Measurements from ENCODE around the gene C16orf90.
A peak's percentile ranks its signal among the peaks of the same experiment; 100 is the strongest.

The C16orf90 gene

DNA sequence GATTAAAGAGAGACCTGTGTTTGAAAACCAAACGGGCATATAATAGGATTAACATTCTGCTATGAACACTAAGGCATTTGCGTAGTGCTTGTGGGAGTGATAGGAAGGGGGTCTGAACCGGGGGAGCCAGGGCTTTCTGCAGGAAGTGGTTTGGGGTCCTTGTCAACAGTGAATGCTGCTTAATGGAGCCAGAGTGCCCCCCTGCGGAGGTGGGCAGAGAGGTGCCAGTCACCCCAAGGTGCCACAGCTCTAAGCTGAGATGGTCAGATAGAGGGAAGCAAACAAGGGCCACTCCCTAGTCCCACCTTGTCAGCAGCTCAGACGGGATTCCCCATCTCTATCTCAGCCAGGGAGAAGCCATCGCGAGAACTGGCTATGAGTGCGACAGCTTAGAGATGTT is 34.1 kb downstream of the C16orf90 start:
- no peak for DNase-seq

DNA sequence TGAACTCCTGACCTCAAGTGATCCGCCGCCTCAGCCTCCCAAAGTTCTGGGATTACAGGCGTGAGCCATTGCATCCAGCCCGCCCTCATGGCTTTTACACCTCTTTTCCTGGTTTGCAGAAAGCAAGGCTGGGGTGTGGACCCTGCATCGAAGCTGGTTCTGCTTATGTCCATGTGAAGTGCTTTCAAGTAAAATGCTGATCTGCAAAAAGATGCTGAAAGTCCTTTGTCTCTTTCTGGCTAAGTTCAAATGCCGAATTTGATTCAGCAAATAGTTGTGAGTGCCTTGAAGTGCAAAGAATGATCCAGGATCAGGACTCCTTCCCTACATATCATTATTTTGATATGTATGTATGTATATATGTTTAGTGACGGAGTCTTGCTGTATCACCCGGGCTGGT is 34.7 kb downstream of the C16orf90 start:
- DNase-seq = no peak

GRCh38 chr16:3460121-3460520 is 35.2 kb downstream of the C16orf90 start:
- DNase-seq = no peak

DNA sequence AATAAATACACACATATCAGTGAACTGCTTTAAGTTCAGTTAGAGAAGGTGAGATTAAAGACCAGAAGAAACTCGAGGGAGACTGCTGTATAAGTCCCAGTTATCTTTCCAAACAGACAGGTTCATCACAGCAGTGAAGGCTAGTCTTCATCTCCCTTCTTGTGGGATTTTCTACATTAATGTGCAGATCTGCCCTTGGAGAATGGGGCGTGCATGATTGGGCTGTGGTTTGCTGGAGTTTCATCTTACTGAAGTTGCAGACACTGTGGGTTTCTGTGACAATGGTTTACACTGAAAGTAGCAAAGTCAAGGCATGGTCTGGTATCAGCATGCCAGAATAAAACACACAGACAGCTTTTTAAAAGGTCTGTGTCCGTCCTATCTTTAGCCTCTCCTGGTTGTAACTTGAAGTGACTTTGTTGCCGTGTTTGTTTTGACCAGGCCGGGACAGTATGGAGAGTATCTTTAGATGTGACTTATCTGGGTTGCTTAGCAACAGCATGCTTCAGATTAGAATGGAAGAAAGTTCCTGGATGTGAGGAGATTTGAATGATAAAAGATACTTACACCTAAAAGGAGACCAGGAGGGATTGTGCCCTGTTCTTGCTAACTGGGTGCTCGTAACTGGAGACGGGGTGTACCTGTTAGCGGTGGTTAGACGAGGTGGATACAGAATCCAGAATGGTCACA is 35.7 kb downstream of the C16orf90 start:
- DNase-seq = no peak

DNA sequence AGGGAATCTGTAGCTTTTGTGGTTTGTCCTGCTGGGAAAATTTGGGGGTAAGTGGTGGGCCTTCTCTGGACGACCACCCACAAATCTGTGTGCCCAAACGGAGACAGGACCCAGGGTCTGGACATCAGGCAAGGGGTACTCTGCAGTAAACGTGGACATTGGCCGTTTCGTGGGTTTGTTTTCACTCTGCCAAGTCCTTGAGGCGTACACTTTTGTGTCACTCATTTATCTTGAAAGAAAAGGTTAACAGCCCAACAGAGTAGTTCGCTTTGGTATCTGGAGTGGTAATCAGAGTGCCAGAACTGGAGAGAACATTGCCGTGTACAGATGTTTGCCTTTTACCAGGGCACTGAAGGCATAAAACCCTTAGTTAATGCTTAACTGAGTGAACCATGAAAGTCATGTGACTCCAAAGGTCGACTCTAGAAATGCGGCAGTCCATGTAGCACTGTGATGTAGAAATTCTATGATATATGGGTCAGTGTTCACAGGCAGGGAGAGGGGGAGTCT is 36.4 kb downstream of the C16orf90 start:
- no peak for DNase-seq

DNA sequence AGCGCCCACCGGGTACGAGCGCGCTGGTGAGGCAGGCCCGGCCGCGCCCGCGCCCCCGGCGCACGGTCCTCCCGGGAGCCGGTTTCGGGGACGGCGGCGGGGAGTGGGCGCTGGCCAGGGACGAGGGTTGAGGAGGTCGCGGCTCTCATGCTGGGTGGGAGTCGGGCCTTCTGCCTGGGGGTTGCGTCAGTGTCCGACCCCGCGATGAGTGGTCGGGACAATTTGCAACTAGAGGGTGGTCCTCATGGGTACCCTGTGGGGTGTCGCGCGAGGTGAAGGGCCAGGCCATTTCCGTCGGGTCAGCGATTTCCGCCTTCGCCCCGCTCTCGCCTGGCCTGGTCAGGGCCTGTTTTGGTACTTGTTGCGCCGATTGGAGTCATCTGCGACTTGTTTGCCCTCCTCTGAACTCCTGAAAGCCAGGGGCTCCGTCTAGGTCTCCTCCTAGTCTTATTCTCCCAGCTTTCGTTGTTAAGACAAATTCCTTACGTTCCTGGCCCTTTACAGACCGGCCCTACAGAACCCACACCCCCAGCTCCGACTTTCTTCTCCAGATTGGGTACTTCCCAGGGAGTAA is 36.9 kb downstream of the C16orf90 start:
- DNase-seq = no peak

- DNase-seq = peak; percentile 73
Measured at GRCh38 chr16:3457434-3458252, 37.6 kb downstream of the C16orf90 start.

- DNase-seq = no peak
Measured at GRCh38 chr16:3454631-3455147, 40.6 kb downstream of the C16orf90 start.

DNA sequence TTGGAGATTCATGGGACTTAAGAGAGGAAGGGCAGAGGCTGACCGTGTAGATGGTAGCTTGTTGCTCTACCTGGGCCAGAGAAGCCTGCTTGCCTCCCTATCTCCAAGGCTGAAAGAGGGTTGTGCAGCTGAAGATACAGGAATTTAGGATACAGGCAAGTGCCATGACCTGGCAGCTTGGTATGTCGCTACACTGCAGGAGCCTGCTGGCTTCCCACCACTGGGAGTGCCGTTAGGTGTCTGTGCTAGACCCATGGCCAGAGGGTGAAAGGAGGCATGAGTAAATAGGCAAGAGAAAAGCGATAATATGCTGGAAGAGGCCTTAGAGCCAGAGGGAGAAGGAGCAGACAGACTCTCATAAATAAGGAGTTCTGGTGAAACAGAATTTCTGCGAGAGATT is 41.2 kb downstream of the C16orf90 start:
- DNase-seq = no peak

GRCh38 chr16:3444032-3444388 is 51.3 kb downstream of the C16orf90 start:
- DNase-seq = no peak
